ENCODE results near the gene APP. TPM values are rescaled to one million over a fixed set of nuclear protein-coding genes. Genes with fewer than 3 reads are reported as not detected.

The APP gene
- total RNA-seq, 1 donor from 2014 or later: 306 TPM

DNA sequence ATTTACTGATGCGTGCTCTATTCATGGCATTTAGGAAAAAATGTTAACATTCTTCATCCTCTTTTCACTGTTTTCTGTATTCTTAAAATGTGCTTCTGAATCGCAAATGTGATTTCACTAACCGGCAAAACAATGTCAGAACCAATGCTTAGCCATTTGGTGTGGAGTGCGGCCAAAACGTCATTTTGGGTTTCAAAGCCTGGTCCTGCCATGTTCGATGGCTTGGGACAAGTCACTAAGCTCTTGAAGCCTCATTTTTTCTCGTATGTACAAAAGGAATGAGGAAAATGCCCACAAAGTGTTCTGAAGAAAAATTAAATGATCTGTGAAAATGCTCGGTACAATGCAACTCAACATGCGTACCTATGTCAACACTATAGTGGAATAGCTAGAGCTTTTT, 175.3 kb downstream of the APP start:
- H3K27me3 Mint-ChIP-seq (ENCODE audit: insufficient read depth, low read depth): no peaks in the 10 kb centered on the region
- H3K4me1 ChIP-seq: peaks cover 34% of the 10 kb centered on the region
- no peaks in the 10 kb centered on the region for H3K9me3 Mint-ChIP-seq
- peaks cover 4% of the 10 kb centered on the region for H3K36me3 ChIP-seq
- no peak overlapping the region for H3K4me3 ChIP-seq
- no peak for DNase-seq (ENCODE audit: low spot score)
- no peak overlapping the region for H3K27ac Mint-ChIP-seq
- peaks cover 25% of the 10 kb centered on the region for H3K36me3 Mint-ChIP-seq
- no peak overlapping the region for H3K27ac ChIP-seq
- peaks cover 16% of the 10 kb centered on the region for H4K20me1 ChIP-seq (ENCODE audit: low read depth)
- TF ChIP-seq EZH2phosphoT487 (IDR thresholded peaks at IDR 0.05): no peak
- TF ChIP-seq EZH2 (IDR thresholded peaks at IDR 0.05): no peak
- TF ChIP-seq, protein P1, sequence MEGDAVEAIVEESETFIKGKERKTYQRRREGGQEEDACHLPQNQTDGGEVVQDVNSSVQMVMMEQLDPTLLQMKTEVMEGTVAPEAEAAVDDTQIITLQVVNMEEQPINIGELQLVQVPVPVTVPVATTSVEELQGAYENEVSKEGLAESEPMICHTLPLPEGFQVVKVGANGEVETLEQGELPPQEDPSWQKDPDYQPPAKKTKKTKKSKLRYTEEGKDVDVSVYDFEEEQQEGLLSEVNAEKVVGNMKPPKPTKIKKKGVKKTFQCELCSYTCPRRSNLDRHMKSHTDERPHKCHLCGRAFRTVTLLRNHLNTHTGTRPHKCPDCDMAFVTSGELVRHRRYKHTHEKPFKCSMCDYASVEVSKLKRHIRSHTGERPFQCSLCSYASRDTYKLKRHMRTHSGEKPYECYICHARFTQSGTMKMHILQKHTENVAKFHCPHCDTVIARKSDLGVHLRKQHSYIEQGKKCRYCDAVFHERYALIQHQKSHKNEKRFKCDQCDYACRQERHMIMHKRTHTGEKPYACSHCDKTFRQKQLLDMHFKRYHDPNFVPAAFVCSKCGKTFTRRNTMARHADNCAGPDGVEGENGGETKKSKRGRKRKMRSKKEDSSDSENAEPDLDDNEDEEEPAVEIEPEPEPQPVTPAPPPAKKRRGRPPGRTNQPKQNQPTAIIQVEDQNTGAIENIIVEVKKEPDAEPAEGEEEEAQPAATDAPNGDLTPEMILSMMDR (IDR thresholded peaks at IDR 0.05): no peak
- H3K9me3 ChIP-seq (ENCODE audit: low read depth): no peaks in the 10 kb centered on the region
- no peak overlapping the region for H3K4me3 Mint-ChIP-seq
- H3K4me2 ChIP-seq: no peak overlapping the region
- H2AFZ ChIP-seq (replicated peaks): no peak overlapping the region
- H3K9ac ChIP-seq: no peak overlapping the region
- H3K4me1 Mint-ChIP-seq: peaks cover 22% of the 10 kb centered on the region
- H3K79me2 ChIP-seq (ENCODE audit: low read depth): peaks cover 21% of the 10 kb centered on the region
- H3K27me3 ChIP-seq: no peaks in the 10 kb centered on the region
- H3F3A ChIP-seq (ENCODE audit: low read depth): peaks cover 33% of the 10 kb centered on the region

DNA sequence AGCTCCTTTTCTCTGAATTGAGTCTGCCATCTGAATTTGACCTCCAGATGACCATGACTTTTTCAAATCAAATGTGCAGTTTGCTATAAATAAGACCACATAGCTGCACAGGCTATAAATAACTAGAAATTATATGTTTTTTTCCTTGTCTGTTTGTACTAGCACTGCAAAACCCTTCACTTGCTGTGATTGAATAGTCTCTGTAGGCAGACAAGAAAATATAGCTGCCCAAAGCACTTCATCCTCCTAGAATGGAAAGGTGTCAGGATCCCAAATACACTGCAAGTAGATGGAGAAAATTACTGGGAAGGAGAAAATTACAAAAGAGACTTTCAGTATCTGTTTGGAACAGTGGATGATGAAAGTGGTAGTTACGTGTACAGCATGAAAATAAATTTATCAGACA, 175.8 kb downstream of the APP start:
- Histone ChIP-seq H2AFZ (replicated peaks) (no peak overlapping the region), H3K27ac (no peak overlapping the region), H3K27me3 (no peaks in the 10 kb centered on the region), H3K4me1 (peaks cover 29% of the 10 kb centered on the region), H3K4me3 (no peak overlapping the region), H3K9me3 (ENCODE audit: low read depth) (no peaks in the 10 kb centered on the region), H3K36me3 (peaks cover 4% of the 10 kb centered on the region), H3K79me2 (ENCODE audit: low read depth) (peaks cover 20% of the 10 kb centered on the region), H3K9ac (no peak overlapping the region), H3F3A (ENCODE audit: low read depth) (peaks cover 28% of the 10 kb centered on the region), H3K4me2 (no peak overlapping the region), H4K20me1 (ENCODE audit: low read depth) (peaks cover 16% of the 10 kb centered on the region)
- TF ChIP-seq, protein P1 (IDR thresholded peaks at IDR 0.05): no peak
- TF ChIP-seq EZH2 (IDR thresholded peaks at IDR 0.05): no peak
- TF ChIP-seq EZH2phosphoT487 (IDR thresholded peaks at IDR 0.05): no peak
- Mint-ChIP-seq H3K27ac (no peak overlapping the region), H3K36me3 (peaks cover 24% of the 10 kb centered on the region), H3K9me3 (no peaks in the 10 kb centered on the region), H3K4me3 (no peak overlapping the region), H3K4me1 (peaks cover 17% of the 10 kb centered on the region), H3K27me3 (ENCODE audit: insufficient read depth, low read depth) (no peaks in the 10 kb centered on the region)
- no peak for DNase-seq (ENCODE audit: low spot score)

DNA sequence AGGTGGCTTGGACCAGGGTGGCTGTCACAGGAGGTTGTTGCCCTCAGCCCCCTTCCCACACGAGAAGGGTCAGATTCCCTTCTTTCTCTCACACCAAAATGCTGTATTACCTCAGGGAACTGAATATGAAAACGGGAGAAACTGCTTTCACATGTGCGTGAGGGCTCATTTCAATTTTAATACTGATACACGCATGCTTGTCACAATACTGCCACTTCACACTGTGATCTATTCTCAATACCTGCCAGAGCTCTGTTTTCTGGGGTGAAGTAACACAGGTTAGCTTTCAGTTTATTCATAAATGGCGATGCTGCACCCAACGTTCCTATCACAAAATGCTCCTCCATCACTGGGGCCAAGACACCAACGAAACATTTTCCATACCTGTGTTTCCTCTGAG, 181.8 kb downstream of the APP start:
- Histone ChIP-seq H3K27ac (no peak overlapping the region), H3K4me3 (no peak overlapping the region), H2AFZ (replicated peaks) (no peak overlapping the region), H3K9ac (no peak overlapping the region), H3K9me3 (ENCODE audit: low read depth) (no peaks in the 10 kb centered on the region), H3K79me2 (ENCODE audit: low read depth) (peaks cover 4% of the 10 kb centered on the region), H3F3A (ENCODE audit: low read depth) (no peaks in the 10 kb centered on the region), H3K27me3 (no peaks in the 10 kb centered on the region), H3K4me1 (peaks cover 22% of the 10 kb centered on the region), H4K20me1 (ENCODE audit: low read depth) (no peaks in the 10 kb centered on the region), H3K36me3 (peaks cover 6% of the 10 kb centered on the region), H3K4me2 (no peak overlapping the region)
- H3K27ac Mint-ChIP-seq: no peak overlapping the region
- H3K27me3 Mint-ChIP-seq (ENCODE audit: insufficient read depth, low read depth): no peaks in the 10 kb centered on the region
- peaks cover 25% of the 10 kb centered on the region for H3K36me3 Mint-ChIP-seq
- H3K9me3 Mint-ChIP-seq: no peaks in the 10 kb centered on the region
- TF ChIP-seq EZH2 (IDR thresholded peaks at IDR 0.05): no peak
- TF ChIP-seq EZH2phosphoT487 (IDR thresholded peaks at IDR 0.05): no peak
- TF ChIP-seq, protein P1 (IDR thresholded peaks at IDR 0.05): no peak
- H3K4me3 Mint-ChIP-seq: no peak overlapping the region
- no peak for DNase-seq (ENCODE audit: low spot score)
- H3K4me1 Mint-ChIP-seq: no peaks in the 10 kb centered on the region

All from neural progenitor cell (in vitro differentiated cells).